Fibroblast of skin of right biceps (primary cell): Measurements from ENCODE around the gene PHF14.
"Not testable (repeated sequence)": the region's sequence is repeated elsewhere in the genome, so short reads cannot be mapped to it uniquely, and the experiment has no call there.

Experiments
- DNase-seq: peaks from one replicate; pipeline ENCODE4 v3.0.0-alpha.2; 2013

Gene PHF14

DNA sequence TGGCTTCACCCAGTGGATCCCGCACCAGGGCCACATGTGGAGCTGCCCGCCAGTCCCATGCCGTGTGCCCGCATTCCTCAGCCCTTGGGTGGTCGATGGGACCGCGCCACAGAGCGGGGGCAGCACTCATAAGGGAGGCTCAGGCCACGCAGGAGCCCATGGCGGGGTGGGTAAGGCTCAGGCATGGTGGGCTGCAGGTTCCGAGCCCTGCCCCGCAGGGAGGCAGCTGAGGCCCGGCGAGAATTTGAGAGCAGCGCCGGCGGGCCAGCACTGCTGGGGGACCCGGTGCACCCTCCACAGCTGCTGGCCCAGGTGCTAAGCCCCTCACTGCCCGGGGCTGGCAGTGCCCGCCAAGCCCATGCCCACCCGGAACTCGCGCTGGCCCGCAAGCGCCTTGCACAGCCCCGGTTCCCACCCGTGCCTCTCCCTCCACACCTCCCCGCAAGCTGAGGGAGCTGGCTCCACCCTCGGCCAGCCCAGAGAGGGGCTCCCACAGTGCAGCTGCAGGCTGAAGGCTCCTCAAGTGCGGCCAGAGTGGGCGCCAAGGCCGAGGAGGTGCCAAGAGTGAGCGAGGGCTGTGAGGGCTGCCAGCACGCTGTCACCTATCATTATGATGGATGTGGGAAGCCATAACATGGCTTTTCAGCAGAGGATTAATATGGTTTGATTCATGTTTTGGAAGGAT, 22.0 kb downstream of the PHF14 start:
- not testable (repeated sequence) for DNase-seq

DNA sequence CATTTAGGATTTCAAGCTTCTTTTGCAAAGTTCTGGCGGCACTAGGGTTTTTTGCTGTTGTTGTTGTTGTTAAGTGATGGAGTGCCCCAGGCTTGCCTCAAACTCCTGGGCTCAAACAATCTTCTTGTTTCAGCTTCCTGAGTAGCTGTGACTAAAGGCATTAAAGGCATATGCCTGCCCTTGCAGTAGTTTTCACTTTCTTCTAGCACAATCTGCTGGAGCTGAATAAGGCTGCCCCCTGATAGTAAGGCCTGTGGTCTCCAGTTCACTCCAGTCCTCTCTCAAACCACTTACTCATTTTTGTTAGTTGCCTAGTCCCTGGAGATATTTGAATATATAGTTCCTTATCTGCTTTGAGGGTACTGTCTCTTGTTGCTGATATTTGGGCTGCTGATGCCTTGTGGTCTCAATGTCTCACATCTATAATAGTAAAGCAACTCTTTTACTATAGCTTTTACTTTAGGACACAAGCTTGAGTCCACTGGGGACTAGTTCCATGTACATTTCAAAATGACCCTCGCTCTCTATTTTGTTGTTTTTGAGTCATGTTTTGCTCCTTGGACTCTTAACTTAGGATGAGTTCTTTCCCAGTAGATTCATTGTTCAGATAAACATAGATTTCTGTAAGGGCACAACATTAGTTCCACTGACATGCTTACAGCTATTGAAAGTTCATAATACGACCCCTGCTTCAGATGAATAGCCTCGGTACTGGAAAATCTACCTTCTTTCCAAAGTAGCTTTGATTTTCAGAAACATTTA, 25.5 kb downstream of the PHF14 start:
- DNase-seq = no peak

DNA sequence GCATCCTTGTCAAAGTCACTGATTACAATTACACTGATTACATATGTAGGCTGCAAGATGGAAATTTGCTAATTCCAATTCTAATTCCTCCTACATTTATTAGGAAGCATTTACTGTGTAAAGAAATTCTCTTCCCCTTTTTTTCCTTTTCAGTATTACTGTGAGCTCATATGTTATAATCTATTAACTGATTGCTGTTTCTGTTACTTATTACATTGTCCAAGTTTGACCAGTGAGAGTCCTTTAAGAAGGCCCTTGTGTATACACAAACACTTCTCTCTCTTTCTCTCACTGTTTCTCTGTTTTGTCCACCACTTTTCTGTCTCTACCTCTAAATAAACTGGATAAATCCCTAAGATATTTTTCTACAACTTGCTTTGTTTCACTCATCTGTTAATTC, 31.5 kb downstream of the PHF14 start:
- DNase-seq = no peak

DNA sequence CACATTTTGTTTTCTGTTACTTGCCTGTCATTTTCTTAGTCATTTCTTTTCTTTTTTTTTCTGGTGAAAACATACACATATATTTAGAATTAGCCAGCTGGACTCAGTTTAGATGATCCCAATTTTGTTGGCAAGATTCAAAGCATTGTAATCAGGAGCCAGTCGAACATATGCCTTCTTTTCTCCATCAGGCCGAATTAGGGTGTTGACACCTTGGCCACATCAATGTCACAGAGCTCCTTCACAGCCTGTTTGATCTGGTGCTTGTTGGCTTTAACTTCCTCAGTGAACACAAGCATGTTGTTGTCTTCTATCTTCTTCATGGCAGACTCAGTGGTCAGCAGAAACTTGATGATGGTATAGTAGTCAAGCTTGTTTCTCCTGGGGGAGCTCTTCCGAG, 32.6 kb downstream of the PHF14 start:
- DNase-seq = no peak

DNA sequence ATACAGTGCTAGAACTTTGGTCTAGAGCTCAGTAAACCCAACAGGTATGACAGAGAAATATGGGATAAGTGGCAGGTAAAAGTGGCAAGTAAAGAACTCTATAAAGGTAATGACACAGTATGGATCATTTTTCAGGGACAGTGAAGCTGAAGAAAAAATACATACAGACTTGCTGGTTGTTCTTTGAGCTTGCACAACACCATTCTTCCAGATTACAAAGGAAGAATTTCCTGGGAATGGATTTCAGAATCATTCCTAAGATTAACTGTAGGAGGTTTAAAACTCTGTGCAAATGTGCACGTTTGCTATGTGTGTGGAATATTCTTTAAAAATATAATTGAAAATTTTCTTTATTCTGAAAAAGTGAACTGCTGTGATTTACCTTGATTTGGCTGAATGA, 36.0 kb downstream of the PHF14 start:
- no peak for DNase-seq

DNA sequence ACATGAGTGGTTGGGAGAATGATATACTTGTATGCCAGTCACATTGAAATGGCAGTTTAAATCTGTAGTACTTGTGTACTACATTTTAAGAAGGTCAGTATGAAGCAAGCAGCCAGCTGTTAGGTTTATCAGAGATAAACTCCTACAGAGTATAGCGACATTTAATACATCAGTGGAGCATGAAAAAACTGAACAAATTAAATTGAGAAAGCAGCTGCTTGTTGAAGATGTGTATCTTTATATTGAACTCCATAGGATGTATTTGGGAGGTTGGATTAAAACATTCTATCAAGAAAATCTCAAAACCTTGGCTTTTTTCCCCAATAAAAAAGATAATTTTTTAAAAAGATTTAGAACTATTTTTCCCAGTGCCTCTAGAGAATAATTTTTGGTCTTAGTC, 47.8 kb downstream of the PHF14 start:
- DNase-seq = no peak

DNA sequence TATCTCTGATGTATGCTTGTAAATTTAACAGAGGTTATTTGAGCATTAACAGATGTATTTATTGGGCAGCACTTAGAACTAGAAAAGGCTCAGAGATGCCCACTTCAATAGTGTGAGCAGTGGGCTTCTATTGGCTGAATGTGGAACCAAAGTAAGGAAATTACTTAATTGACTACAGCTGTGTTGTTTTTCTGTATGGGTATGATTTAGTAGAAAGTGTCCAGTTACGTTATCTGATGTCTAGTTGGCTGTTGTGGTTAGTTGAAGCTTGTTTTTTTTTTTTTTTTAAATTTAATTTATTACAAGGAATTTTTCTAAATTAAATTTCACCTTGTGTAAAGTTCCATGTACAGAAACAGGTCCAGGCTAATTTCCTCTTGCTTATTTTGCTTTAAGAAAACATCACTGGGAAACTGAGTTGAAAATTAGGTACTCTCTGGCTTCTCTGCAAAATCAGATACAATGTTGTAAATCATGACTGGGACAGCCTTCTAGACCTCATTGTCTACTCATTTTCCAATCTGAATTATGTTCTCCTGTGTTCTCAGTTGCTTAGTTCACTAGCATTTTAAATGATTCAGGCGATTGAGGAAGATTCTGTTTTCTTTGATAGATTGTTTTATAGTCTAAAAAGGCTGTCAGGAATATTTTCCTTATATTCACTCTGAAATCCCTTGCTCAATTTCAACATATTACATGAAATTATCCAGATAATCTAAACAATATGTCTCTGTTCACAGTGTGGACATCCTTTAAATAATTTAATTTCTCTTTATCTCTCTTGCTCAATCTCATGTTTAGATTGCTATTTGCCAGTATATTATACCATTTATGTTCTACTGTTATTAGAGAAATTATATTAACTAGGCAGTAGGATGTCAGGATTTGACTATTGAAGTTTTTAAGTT, 53.0 kb downstream of the PHF14 start:
- DNase-seq = peak; percentile 6

DNA sequence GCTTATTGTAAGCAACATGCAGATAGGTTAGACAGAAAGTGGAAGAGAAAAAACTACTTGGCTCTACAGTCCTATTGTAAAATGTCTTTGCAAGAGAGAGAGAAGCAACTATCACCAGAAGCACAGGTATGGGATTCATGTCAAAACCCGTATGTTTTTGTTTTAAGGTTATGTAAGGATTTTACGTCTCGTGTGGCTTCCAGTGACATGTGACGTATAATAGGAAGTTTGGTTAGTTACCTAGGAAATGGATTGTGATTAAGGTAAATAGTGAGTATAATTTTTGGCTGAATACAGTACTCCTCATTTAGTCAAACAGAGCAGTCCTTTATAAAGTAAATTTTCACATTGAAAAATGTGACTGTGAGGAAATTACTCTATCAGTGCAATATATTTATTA, 62.0 kb downstream of the PHF14 start:
- DNase-seq = no peak

DNA sequence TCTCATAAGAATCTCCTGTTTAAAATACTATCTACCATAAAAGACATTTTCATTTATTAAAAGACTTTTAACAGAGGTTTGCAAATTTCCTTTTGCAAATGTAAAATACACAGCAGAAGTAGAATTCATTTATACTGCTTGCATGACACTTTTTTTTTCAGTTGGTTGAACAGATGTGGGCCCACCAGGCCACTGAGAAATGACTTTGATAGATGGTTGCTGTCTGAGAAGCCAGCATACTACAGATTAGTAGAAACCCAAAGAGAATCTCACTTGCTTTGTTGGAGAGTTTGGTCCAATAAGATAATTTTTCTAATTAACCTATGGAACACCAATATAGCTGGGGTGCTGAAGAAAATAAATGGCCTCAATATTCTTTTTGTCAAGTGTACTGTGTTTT, 66.3 kb downstream of the PHF14 start:
- no peak for DNase-seq

DNA sequence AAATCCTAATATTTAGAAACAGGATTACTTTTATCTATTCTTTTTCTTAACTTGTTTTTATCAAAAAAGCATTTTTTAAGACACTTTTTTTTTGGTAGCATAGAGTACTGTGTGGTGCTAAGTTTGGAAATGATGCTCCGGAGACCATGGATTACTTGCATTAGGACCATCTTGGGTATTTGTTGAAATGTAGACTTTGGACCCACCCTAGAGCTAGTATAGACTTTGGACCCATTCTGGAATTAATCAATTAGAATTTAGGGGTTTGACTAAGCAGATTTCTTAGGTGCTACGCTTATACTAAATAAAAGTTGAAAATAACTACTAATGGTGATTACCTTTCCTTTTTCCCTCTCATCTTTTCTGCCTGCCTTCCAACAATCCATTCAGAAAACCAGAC, 80.4 kb downstream of the PHF14 start:
- DNase-seq = no peak

DNA sequence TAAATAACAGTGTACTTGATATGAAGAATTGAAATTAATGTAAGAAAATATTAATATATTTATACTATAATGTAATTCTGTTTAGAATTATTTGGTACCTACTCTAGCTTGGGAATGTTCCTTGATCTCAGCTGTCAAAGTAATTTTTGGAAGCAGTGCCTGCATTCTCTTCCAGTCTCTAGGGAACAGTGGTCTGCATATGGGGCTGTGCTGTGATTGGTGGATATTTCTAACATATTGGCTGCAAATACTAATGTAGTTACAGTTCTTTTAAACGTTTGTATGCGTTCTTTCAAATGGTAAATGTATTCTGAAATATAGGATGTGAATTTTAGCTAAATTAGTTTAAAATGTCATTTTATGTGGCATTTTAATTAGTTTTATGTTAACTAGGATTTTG, 87.2 kb downstream of the PHF14 start:
- DNase-seq = peak; percentile 36

DNA sequence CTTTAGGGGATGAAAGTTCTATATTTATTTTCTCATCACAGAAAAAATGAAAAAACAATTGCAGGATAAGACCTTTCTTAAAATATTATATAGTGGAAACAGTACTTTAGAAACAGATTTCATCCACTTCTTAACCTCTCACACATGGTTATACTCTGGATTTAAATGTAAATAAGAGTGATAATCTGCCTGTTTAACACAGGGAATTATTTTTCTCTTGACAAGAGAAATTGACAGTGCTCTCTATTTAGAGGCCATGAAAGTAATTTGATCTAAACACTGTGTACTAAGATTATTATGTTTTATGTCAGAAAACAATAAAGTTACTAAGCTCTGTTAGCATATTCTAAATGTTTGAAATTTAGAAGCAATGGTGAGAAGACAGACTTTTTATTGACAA, 88.4 kb downstream of the PHF14 start:
- no peak for DNase-seq

DNA sequence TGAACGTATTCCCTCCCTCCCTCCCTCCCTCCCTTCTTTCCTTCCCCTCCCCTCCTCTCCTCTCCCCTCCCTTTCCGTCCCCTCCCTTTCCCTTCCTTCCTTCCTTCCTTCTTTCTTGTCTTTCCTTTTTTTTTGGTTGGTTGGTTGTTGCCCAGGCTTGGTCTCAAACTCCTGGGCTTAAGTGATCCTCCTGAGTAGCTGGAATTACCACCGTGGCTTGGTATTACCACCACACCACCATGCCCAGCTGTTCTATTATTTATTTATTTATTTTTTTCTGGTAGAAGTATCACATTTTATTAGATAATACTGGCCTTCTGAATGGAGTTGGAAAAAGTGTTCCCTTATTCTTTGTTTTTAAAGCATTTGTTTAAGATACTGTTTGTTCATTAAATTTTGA, 95.9 kb downstream of the PHF14 start:
- DNase-seq = no peak

DNA sequence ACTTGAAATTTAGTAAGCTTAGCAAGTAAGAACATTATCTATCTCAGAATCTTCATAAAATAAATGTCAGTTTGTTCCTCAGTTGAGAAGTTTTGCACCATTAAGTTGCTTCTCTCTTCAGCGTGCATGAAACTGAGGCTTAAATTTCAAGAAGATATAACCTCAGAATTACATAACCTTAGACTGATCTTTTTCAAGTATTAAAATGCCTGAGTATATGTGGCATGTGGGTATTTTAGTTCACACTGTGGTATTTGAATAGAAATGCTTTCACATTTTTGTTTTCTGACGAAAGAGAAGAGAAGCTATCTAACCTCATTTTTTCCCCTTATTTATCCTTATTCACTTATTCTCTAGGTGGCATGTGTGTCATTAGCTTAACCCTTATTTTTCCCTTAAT, 104.1 kb downstream of the PHF14 start:
- peak; percentile 1 for DNase-seq

DNA sequence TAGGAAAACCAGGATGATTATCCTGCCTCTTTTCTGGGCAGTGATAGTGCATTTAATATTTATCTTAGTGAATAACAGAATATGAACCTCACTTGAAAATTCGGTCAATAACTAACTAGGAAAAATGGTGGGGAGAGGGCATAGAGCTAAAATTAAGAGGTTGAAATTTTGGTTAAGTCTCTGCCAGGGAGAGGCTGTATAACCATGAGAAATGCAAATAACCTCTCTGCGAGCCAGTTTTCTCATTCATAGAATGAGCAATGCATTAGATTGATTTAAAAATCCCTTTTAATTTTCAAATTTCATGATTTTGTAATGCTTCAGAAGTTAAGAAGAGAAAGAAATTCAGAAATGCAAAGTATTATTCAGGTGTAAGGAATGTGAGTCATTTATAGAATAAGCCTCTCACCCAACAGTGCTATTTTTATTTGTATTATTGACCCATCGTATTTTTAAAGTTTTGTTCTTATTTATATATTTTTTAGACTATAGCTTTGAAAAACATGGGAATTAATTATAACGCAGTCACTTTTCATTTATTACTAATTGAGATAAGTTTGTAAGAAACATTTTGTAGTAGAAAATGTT, 104.7 kb downstream of the PHF14 start:
- no peak for DNase-seq

DNA sequence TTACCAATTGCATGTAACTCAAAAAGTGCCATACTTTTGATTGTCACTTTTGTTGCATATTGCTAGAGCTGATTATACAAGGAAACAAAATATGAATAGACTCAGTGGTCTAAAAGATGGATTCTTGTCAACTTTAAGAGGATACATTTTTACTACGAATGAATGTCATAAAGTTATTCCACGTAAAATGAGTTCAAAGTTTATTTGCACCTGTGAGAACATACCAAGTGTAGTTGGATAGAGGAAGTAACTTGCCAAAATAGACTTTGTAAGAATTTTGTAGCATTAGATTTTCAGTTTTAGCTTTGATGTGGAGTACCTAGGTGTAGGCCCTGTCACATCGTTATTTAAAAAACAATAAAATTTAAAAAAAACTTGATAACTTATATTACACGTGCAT, 106.2 kb downstream of the PHF14 start:
- DNase-seq = no peak

DNA sequence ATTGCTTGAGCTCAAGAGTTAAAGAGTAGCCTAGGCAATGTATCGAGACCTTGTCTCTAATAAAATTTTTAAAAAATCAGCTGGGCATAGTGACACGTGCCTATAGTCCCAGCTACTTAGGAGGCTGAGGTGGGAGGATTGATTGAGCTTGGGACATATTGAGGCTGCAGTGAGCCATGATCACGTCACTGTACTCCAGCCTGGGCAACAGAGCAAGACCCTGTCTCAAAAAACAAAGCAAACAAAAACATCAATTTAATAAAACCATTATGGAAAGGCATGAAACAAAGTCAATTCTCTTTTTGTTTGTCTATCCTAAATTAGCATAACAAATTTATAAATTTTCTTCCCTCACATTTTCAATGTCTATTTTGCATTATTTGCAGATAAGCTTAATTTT, 108.4 kb downstream of the PHF14 start:
- DNase-seq = no peak

DNA sequence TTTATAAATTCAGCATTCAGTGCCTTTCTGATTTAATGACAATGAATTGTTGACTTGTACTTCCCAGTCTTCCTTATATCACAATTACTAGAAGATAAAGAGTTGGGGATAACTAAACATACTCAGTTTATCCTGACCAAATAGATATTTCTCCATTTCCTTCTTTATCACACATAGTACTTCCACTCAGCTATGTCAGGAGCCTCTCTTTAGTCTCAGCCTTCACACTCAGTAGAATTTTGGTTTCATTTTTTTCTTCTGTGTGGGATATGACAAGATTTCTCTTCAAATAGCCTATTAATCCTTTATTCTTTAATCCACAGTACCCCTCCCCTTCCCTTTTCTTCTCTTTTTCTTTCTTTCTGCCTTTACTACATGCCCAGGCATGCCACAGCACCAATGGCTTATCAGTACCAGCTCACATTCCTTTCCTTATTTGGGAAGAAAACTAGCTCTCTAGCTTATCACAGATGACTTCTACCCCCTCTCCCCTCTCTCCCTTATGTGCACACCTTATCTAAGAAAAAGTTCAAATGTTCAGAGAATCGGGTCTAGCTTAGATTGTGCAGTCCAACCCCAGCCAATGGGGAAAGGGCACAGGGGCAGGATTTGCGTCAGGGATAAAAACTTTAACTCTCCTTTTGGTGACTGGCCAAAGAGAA, 109.0 kb downstream of the PHF14 start:
- DNase-seq = no peak

DNA sequence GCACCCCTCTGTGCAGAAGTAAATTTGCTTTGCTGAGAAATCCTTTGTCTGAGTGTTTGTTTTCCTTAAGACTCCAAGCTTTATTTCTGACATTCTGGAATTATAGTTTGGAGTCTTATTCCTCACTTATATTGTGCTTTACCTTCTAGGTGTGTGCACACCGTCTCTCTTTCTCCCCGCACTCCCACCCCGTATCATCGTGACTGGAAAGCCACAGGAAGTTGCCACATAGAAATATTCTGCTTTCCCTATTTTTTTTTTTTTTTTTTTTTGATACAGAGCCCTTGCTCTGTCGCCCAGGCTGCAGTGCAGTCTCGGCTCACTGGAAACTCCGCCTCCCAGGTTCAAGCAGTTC, 109.5 kb downstream of the PHF14 start:
- DNase-seq = no peak

DNA sequence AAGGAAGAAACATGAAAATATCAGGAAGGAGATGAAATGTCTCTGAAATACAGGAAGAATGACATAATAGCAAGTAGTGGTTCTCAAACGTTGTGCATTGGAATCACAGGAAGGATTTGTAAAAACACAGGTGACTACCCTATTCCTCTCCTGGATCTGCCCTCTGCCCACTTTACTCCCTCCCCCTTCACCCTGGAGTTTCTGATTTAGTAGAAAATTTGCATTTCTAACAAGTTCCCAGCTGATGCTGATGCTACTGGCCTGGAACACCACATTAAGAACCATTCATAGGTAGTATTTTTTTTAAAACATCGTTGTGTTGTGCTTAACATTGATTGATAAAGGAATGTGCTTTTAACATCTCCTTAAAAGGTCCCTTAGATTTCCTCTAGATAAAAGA, 130.9 kb downstream of the PHF14 start:
- DNase-seq = no peak

DNA sequence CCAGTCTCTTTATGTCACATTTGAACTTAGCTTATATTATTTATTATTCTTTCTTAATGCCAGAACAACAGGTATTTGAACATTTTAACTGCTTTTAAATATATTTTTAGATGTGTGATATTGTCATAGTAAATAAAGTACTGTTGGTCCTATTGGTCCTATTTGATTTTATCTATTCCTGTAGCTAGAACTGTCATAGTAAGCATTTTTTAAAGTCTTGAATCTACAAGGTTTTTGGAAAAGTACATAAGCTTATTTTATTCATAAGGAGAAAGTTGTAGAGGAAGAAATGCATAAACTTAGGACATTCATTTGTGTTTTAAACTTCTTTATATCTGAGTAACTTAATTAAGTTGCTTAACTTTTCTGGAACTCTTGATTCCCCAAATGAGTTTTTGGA, 136.0 kb downstream of the PHF14 start:
- DNase-seq = no peak

DNA sequence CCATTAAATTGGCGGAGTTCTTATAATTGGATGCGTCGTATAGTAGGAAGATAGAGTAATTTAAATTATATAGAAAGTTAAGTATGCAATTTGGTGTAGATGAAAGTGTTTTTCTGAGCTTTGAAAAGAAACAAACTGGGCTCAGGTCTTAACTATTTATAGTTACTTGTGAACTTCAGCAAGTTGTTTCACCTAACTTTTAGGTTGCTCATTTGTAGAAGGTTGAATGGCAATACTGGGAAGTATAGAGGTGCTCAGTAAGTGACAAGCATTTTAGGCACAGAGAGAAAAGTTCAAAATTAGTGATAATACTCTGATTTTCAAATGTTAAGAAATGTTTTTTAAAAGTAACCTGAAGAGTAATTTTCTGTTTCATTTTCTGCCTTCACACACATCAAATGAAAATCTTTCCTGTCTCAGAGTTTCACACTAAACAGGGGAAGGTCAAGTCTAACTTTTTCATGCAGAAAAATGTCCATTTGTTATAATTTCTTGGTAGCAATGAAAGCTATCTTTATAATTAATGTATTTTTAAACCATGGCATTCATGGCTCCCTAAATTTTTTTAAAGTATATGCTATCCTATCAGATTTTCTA, 146.5 kb downstream of the PHF14 start:
- DNase-seq = no peak
